HG03565 (cell line): ENCODE data around the gene ZC3H12D.

ENCODE experiments used
- ATAC-seq: cut with Tn5 transposase; IDR thresholded peaks from one replicate; pipeline ENCODE4 v1.9.1; 2021; ENCODE audit warnings: mild to moderate bottlenecking, moderate library complexity; ENCODE audit not compliant: unreplicated experiment

The ZC3H12D gene

DNA sequence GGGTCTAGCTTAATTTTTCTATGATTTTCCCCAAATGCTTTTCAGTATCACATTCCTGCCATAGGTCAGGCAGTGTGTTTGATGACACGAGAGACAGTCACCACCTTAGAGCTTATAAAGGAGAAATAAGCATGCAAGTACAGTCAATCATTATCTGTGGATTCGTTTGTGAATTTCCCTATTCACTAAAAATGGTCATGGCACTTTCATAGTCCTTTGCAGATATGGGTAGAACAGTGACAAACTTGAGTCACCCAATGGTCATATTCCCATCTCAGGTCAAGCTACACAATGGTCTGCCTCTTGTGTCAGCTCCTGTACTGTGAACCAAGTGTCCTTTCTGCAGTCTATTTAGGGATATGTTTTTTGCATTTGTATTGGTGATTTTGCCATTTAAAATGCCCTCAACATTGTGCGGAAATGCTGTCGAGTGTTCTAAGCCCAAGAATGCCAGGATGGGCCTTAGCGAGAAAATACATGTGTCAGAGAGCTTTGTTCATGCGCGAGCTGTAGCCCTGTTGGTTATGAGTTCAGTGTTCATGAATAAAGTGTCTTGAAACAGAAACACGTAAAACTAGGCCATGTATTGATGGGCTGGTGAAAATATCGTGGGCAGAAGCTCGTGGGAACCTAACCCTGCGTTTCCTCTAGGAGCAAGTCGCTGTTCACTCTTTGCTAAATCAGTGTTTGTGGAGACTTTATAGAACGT lies 65.0 kb downstream of the ZC3H12D start:
- ATAC-seq = no peak

DNA sequence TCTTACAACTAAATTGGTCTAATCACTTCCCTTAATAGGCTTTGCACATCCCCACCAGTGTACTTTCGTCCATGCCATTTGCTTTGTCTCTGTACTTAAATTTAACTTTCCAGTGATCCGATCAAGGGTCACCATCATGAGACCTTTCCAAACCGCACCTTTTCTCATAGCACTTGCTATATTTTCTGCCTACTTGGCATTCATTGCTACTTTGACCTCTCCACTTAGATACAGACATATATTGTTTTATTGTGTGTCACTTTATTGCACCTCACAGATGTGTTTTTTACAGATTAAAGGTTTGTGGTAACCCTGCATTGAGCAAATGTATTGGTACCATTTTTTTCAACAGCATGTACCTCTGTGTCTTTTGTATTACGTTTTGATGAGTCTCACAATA lies 70.0 kb downstream of the ZC3H12D start:
- ATAC-seq = no peak

DNA sequence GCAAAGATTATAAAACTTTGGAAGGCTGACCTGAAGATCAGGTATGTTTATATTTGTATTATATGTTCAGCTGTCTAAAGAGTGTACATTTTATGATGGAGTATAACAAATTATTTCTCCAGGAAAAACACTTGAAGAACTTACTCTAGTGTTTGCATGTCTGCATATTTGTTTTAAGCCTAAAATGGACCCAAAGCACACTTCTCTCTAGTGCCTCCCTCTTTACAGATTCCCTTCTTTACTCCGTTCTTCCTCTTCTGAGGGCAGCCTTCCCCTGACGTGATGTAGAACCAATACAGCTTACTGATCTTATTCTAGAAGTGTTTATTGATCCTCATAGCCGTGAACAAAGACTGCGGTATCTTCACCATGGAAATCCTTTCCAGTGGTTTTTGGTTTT lies 70.8 kb downstream of the ZC3H12D start:
- no peak for ATAC-seq

GRCh38 chr6:149410557-149410956 lies 74.3 kb downstream of the ZC3H12D start:
- no peak for ATAC-seq

- no peak for ATAC-seq
These were observed 75.2 kb downstream of the ZC3H12D start for GRCh38 chr6:149409617-149410016.

GRCh38 chr6:149405823-149406765 lies 78.7 kb downstream of the ZC3H12D start:
- ATAC-seq = no peak

DNA sequence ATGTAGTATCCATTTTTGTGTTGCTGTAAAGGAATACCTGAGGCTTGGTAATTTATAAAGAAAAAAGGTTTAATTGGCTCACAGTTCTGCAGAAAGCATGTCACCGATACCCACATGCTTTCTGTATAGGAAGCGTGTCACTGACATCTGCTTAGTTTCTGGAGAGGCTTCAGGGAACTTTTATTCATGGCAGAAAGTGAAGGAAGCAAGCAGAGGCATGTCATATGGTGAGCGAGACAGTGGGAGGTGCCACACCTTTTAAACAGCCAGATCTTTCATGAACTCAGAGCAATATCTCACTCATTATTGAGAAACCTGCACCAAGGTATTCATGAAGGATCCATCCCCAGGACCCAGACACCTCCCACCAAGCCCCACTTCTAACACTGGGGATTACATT lies 81.3 kb downstream of the ZC3H12D start:
- ATAC-seq = no peak

DNA sequence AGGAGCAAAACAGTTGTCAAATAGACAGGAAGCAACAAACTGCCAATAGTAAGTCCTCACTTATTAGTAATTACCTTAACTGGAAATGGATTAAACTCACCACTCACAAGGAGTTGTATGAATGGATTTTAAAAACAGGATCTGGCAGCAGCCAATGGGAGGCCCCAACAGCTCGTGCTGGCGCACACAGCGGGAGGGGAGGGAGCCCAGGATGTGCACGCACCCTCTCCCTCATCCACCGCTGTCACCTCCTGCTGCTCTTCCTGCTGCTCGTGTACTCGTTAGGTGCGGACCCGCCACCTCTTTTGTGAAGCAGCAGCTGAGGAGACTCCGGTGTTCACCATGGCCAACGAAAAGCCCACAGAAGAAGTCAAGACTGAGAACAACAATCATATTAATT lies 84.8 kb downstream of the ZC3H12D start, which contains the start of gene SUMO4:
TSS of gene SUMO4 (plus strand) at position 213 of the 400 bp plus-strand sequence. CDS start at position 343, 130 bp downstream.
- no peak for ATAC-seq

- ATAC-seq = no peak
These were observed 87.4 kb downstream of the ZC3H12D start for GRCh38 chr6:149397384-149397783.
